HUES6 (cell line): ENCODE results near the gene PPARA.

Experiments used
- H3K27ac ChIP-seq: 2 replicates; pipeline ENCODE4 v1.7.0; 2013; ENCODE audit warnings: low read depth, mild to moderate bottlenecking, low read length, inconsistent platforms
- H3K27me3 ChIP-seq: 2 replicates; pipeline ENCODE4 v1.6.1; 2013; ENCODE audit warnings: low read length; ENCODE audit not compliant: control insufficient read depth, insufficient read depth
- H3K36me3 ChIP-seq: 2 replicates; pipeline ENCODE4 v1.6.1; 2013; ENCODE audit warnings: low read length; ENCODE audit not compliant: control insufficient read depth, insufficient read depth
- H3K4me1 ChIP-seq: 2 replicates; pipeline ENCODE4 v1.6.1; 2013; ENCODE audit warnings: low read length; ENCODE audit not compliant: control insufficient read depth, insufficient read depth
- H3K4me3 ChIP-seq: 2 replicates; pipeline ENCODE4 v1.5.1; 2013; ENCODE audit warnings: low read depth, low read length
- H3K9ac ChIP-seq: one replicate; pipeline ENCODE4 v1.6.1; 2013; ENCODE audit warnings: mild to moderate bottlenecking, low read length
- H3K9me3 ChIP-seq: 2 replicates; pipeline ENCODE4 v1.6.1; 2013; ENCODE audit warnings: low read depth, low read length; ENCODE audit not compliant: control insufficient read depth, insufficient read depth

Gene PPARA

GRCh38 chr22:46107753-46108563 is 42.4 kb upstream of the PPARA start:
- Histone ChIP-seq H3K27me3 (no peaks in the 10 kb centered on the region), H3K4me1 (peaks cover 31% of the 10 kb centered on the region), H3K9me3 (no peaks in the 10 kb centered on the region), H3K4me3 (no peak overlapping the region), H3K27ac (no peak overlapping the region), H3K9ac (no peak overlapping the region), H3K36me3 (no peaks in the 10 kb centered on the region)

GRCh38 chr22:46108564-46109473 is 41.5 kb upstream of the PPARA start:
- H3K36me3 ChIP-seq: no peaks in the 10 kb centered on the region
- H3K27me3 ChIP-seq: no peaks in the 10 kb centered on the region
- H3K4me3 ChIP-seq: no peak overlapping the region
- no peak overlapping the region for H3K9ac ChIP-seq
- peaks cover 31% of the 10 kb centered on the region for H3K4me1 ChIP-seq
- H3K9me3 ChIP-seq: no peaks in the 10 kb centered on the region
- H3K27ac ChIP-seq: no peak overlapping the region

- Histone ChIP-seq H3K9me3 (no peaks in the 10 kb centered on the region), H3K27ac (no peak overlapping the region), H3K27me3 (no peaks in the 10 kb centered on the region), H3K9ac (no peak overlapping the region), H3K4me1 (peaks cover 31% of the 10 kb centered on the region), H3K36me3 (no peaks in the 10 kb centered on the region), H3K4me3 (no peak overlapping the region)
Measured at GRCh38 chr22:46109474-46110003, 40.8 kb upstream of the PPARA start.

GRCh38 chr22:46110215-46110614 is 40.1 kb upstream of the PPARA start:
- Histone ChIP-seq H3K4me1 (peaks cover 31% of the 10 kb centered on the region), H3K36me3 (no peaks in the 10 kb centered on the region), H3K4me3 (no peak overlapping the region), H3K9ac (no peak overlapping the region), H3K27me3 (no peaks in the 10 kb centered on the region), H3K9me3 (no peaks in the 10 kb centered on the region), H3K27ac (no peak overlapping the region)

- no peaks in the 10 kb centered on the region for H3K9me3 ChIP-seq
- no peak overlapping the region for H3K9ac ChIP-seq
- peaks cover 34% of the 10 kb centered on the region for H3K4me1 ChIP-seq
- no peak overlapping the region for H3K4me3 ChIP-seq
- H3K27ac ChIP-seq: no peak overlapping the region
- no peaks in the 10 kb centered on the region for H3K36me3 ChIP-seq
- no peaks in the 10 kb centered on the region for H3K27me3 ChIP-seq
Measured at GRCh38 chr22:46111645-46112306, 38.5 kb upstream of the PPARA start.

- H3K27ac ChIP-seq: no peak overlapping the region
- no peaks in the 10 kb centered on the region for H3K9me3 ChIP-seq
- no peak overlapping the region for H3K9ac ChIP-seq
- no peaks in the 10 kb centered on the region for H3K27me3 ChIP-seq
- H3K4me1 ChIP-seq: peaks cover 34% of the 10 kb centered on the region
- no peak overlapping the region for H3K4me3 ChIP-seq
- no peaks in the 10 kb centered on the region for H3K36me3 ChIP-seq
Measured at GRCh38 chr22:46112405-46112804, 37.9 kb upstream of the PPARA start.

- Histone ChIP-seq H3K27ac (no peak overlapping the region), H3K4me3 (no peak overlapping the region), H3K27me3 (no peaks in the 10 kb centered on the region), H3K9ac (no peak overlapping the region), H3K36me3 (no peaks in the 10 kb centered on the region), H3K4me1 (peaks cover 34% of the 10 kb centered on the region), H3K9me3 (no peaks in the 10 kb centered on the region)
Measured at GRCh38 chr22:46113110-46113909, 37.0 kb upstream of the PPARA start.

- H3K9me3 ChIP-seq: no peaks in the 10 kb centered on the region
- no peaks in the 10 kb centered on the region for H3K36me3 ChIP-seq
- no peak overlapping the region for H3K4me3 ChIP-seq
- H3K9ac ChIP-seq: no peak overlapping the region
- H3K4me1 ChIP-seq: peaks cover 34% of the 10 kb centered on the region
- no peaks in the 10 kb centered on the region for H3K27me3 ChIP-seq
- H3K27ac ChIP-seq: no peak overlapping the region
Measured at GRCh38 chr22:46113910-46114517, 36.3 kb upstream of the PPARA start.

- H3K9me3 ChIP-seq: no peaks in the 10 kb centered on the region
- no peak overlapping the region for H3K4me3 ChIP-seq
- H3K27ac ChIP-seq: no peak overlapping the region
- H3K4me1 ChIP-seq: peaks cover 29% of the 10 kb centered on the region
- H3K27me3 ChIP-seq: no peaks in the 10 kb centered on the region
- no peaks in the 10 kb centered on the region for H3K36me3 ChIP-seq
- no peak overlapping the region for H3K9ac ChIP-seq
Measured at GRCh38 chr22:46114518-46115387, 35.6 kb upstream of the PPARA start.
